HepG2 (cell line): ENCODE results near the gene SLC6A9. TPM values are rescaled to one million over a fixed set of nuclear protein-coding genes. Genes with fewer than 3 reads are reported as not detected.

Source experiments
- CCDC6 ChIP-seq: sonication (generic); formaldehyde crosslinking; IDR thresholded peaks from 2 replicates; pipeline ENCODE4 v1.8.1; 2022; ENCODE audit warnings: mild to moderate bottlenecking, missing genetic modification reagents, moderate library complexity
- CEBPZ ChIP-seq: IDR thresholded peaks from 2 replicates; pipeline ENCODE4 v1.6.1; 2012; ENCODE audit warnings: low read length, improper control_type of control experiment
- CREB1 ChIP-seq, 2 experiments: fragments of 450-650 bp in 1 of 2; IDR thresholded peaks; 2 replicates each; pipeline ENCODE4 v1.6.1; 2016 to 2017; ENCODE audit warnings: control low read depth in 1 of 2, mild to moderate bottlenecking in 1 of 2, missing compliant biosample characterization in 1 of 2, missing genetic modification characterization in 1 of 2
- IRF2 ChIP-seq: IDR thresholded peaks from 2 replicates; pipeline ENCODE4 v1.6.1; 2018; ENCODE audit warnings: missing genetic modification reagents, missing compliant biosample characterization
- JARID2 ChIP-seq: sonication (generic); formaldehyde crosslinking; IDR thresholded peaks from 2 replicates; pipeline ENCODE4 v1.8.1; 2023; ENCODE audit warnings: missing genetic modification reagents, inconsistent platforms; ENCODE audit not compliant: insufficient replicate concordance
- MAFG ChIP-seq: sonication (generic); formaldehyde crosslinking; IDR thresholded peaks from 2 replicates; pipeline ENCODE4 v1.5.1; 2020; ENCODE audit warnings: mild to moderate bottlenecking, missing genetic modification reagents
- NFKBIZ ChIP-seq: IDR thresholded peaks from 2 replicates; pipeline ENCODE4 v1.6.1; 2018; ENCODE audit warnings: missing genetic modification reagents, missing compliant biosample characterization
- PHF8 ChIP-seq: sonication (generic); formaldehyde crosslinking; IDR thresholded peaks from 2 replicates; pipeline ENCODE4 v1.5.0; 2020; ENCODE audit warnings: missing genetic modification reagents
- PRDM15 ChIP-seq: sonication (generic); formaldehyde crosslinking; IDR thresholded peaks from 2 replicates; pipeline ENCODE4 v1.4.0; 2020; ENCODE audit warnings: missing genetic modification reagents
- ZFAT ChIP-seq: sonication (generic); formaldehyde crosslinking; conservative IDR thresholded peaks from 2 replicates; pipeline ENCODE4 v1.8.1; 2023; ENCODE audit warnings: missing genetic modification reagents, inconsistent platforms
- ZNF354B ChIP-seq: sonication (generic); formaldehyde crosslinking; IDR thresholded peaks from 2 replicates; pipeline ENCODE4 v1.8.0; 2022; ENCODE audit warnings: mild to moderate bottlenecking, missing genetic modification reagents
- ZNF572 ChIP-seq: sonication (generic); formaldehyde crosslinking; IDR thresholded peaks from 2 replicates; pipeline ENCODE4 v1.5.1; 2020; ENCODE audit warnings: mild to moderate bottlenecking, missing genetic modification reagents
- ZNF709 ChIP-seq: sonication (generic); formaldehyde crosslinking; IDR thresholded peaks from 2 replicates; pipeline ENCODE4 v1.5.0; 2020; ENCODE audit warnings: mild to moderate bottlenecking, missing genetic modification reagents
- ZNF720 ChIP-seq: sonication (generic); formaldehyde crosslinking; IDR thresholded peaks from 2 replicates; pipeline ENCODE4 v1.4.0; 2020; ENCODE audit warnings: missing genetic modification reagents
- ZNF776 ChIP-seq: sonication (generic); formaldehyde crosslinking; IDR thresholded peaks from 2 replicates; pipeline ENCODE4 v1.4.0; 2020; ENCODE audit warnings: mild to moderate bottlenecking, missing genetic modification reagents
- ZNF782 ChIP-seq: sonication (generic); formaldehyde crosslinking; IDR thresholded peaks from 2 replicates; pipeline ENCODE4 v1.4.0; 2020; ENCODE audit warnings: missing genetic modification reagents, mild to moderate bottlenecking, borderline replicate concordance
- polyA plus RNA-seq, 8 experiments: library from polyadenylated mRNA; depleted of rRNA in 3 of 8; stranded (reverse) in 7 of 8; unstranded in 1 of 8; fragments of >200 nt; fragmentation: Illumina TruSeq in 4 of 8; extraction: Trizol in 4 of 8; gene quantifications; 2 replicates each; pipeline versions ENCODE4 v1.2.1 to v1.2.3, GENCODE V29; 2011 to 2016; ENCODE audit warnings: low read depth in 4 of 8, missing spikeins in 1 of 8, mixed read lengths in 1 of 8; ENCODE audit not compliant: insufficient read depth in 1 of 8
- total RNA-seq, 5 experiments: library from RNA; depleted of rRNA; stranded (reverse); fragments of >200 nt; fragmentation: Illumina TruSeq; extraction: Trizol; gene quantifications; 2 replicates each; pipeline ENCODE4 v1.2.3, GENCODE V29; 2016; ENCODE audit warnings: low read depth in 1 of 5
- TF ChIP-seq, protein P1 (sequence below): sonication (generic); formaldehyde crosslinking; IDR thresholded peaks from 2 replicates; pipeline ENCODE4 v1.5.0; 2020; ENCODE audit warnings: missing genetic modification reagents, mild to moderate bottlenecking, borderline replicate concordance
- TF ChIP-seq, protein P2 (sequence below): sonication (generic); formaldehyde crosslinking; IDR thresholded peaks from 2 replicates; pipeline ENCODE4 v1.9.0; 2021; ENCODE audit warnings: missing genetic modification reagents, mild to moderate bottlenecking, borderline replicate concordance

Gene SLC6A9
- total and polyA plus RNA-seq, 2 of the 13 experiments (the other 11 are each of a cell fraction or from before 2014, with no cell fraction given): 8.5 to 9.9 TPM

GRCh38 chr1:43979528-43980254 is 51.6 kb downstream of the SLC6A9 start (continued):
- TF ChIP-seq, protein P1, sequence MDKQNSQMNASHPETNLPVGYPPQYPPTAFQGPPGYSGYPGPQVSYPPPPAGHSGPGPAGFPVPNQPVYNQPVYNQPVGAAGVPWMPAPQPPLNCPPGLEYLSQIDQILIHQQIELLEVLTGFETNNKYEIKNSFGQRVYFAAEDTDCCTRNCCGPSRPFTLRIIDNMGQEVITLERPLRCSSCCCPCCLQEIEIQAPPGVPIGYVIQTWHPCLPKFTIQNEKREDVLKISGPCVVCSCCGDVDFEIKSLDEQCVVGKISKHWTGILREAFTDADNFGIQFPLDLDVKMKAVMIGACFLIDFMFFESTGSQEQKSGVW (CRISPR knock-in tag): no peak
- TF ChIP-seq PHF8 (peak; percentile 53), ZNF709 (CRISPR knock-in tag) (no peak), IRF2 (no peak), NFKBIZ (peak; percentile 50; the same call in 1 of the 2 replicates), ZNF776 (CRISPR knock-in tag) (peak; percentile 83; the same call in 1 of the 2 replicates), PRDM15 (CRISPR knock-in tag) (0 out of 2 replicates have a peak, but pooled peaks have one; percentile 7), JARID2 (CRISPR knock-in tag) (no peak), ZNF720 (CRISPR knock-in tag) (no peak), CEBPZ (no peak), ZNF572 (CRISPR knock-in tag) (no peak), CCDC6 (CRISPR knock-in tag) (no peak), ZNF782 (CRISPR knock-in tag) (0 out of 2 replicates have a peak, but pooled peaks have one; percentile 41), ZNF354B (CRISPR knock-in tag) (no peak), MAFG (CRISPR knock-in tag) (no peak), ZFAT (CRISPR knock-in tag) (no peak), CREB1 (IDR thresholded peaks at IDR 0.05) (no peak), CREB1 (CRISPR knock-in tag; IDR thresholded peaks at IDR 0.05) (no peak)
- TF ChIP-seq, protein P2, sequence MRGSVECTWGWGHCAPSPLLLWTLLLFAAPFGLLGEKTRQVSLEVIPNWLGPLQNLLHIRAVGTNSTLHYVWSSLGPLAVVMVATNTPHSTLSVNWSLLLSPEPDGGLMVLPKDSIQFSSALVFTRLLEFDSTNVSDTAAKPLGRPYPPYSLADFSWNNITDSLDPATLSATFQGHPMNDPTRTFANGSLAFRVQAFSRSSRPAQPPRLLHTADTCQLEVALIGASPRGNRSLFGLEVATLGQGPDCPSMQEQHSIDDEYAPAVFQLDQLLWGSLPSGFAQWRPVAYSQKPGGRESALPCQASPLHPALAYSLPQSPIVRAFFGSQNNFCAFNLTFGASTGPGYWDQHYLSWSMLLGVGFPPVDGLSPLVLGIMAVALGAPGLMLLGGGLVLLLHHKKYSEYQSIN: no peak
